Stimulated activated CD8-positive, alpha-beta memory T cell treated with anti-CD3 and anti-CD28 coated beads, Interleukin-7, amount 100 ng/mL, for 48 hours (primary cell): ENCODE measurements around the gene HMG20B.

ENCODE experiments used
- DNase-seq, 2 donors: peaks; one replicate each; pipeline ENCODE4 v3.0.0-alpha.2; 2020; ENCODE audit warnings: low read depth in 1 of 2; ENCODE audit errors: extremely low read depth in 1 of 2

Gene HMG20B

DNA sequence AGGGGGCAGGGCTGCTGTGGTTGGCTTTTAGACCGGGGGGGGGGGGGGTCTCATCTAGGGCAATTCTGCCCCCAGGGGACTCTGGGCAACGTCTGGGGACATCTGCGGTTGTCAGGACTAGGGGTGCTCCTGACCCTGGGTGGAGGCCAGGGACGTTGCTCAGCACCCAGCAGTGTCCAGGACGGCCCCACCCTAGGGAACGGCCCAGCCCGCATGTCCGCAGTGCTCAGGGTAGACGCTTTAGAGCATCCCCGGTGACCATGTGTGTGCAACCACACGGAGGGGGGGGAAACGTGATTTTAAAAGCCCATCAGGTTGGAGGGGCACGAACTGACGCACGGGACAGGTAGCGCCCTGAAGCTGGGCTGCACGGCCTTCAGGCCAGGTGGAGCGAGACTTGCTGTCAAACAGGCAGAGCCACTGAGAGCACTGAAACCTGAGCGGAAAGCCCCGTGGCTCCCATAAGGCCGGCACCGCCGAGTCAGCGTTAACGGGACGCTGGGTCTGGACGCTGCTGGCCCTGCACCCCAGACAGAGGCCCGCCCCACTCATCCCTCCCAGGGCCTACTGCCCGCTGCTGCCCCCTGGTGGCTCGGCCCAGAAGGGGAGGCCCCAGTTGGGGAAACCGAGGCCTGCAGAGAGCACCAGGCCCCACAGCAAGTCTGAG is 45.5 kb downstream of the HMG20B start:
- DNase-seq: no peak

DNA sequence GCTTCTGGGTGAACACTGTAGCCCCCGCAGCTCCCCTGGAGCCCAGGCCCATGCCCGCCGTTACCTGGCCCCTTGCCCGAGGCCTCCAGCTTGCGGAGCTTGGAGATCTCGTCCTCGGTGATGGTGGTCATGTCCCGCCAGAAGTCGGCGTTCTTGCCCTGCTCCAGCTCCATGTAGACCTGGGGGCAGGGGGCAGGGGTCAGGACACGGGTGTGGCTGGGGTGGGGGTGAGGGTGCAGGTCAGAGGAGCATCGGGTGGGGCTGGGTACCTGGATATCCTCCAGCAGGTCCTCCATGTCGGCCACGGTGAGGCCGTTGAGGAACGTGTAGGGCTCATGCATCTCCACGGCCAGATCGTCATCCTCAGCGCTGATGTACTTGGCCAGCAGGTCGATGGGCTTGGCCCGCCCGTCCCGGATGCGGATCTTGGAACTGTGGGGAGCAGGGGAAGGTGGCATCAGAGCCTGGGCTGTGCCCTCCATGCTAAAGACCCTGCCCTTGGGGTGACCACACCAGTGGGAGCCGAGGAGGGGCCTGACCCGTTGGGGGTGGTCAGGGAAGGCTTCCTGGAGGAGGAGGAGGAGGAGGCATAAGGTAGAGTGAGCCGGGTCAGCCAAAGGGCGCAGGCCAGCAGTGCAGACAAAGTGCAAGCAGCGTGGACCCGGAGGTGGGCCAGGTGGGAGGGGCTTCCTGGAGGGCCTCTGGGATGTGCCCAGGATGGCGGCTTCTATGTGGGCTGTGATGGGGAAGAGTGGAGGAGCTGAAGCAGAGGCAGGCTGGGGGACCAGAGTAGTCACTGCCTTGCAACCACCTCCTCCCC is 46.3 kb downstream of the HMG20B start:
- no peak for DNase-seq

DNA sequence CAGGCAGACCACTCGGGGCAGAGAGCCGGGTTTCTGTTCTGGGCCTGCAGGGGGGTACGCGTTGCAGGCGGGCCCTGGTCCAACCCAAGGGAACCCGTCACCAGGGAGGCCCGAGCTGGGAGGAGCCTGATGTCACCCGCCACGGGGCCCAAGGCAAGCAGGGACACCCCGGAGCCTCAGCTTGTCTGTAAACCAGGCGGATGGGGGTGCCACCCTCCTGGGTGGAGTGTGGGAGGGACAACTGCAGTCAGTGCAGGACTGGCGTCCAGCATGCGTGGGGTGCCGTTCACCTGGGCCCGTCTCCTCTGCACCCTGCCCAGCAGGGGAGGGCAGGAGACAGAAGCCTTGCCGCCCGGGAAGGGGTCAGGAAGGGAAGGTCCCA is 46.9 kb downstream of the HMG20B start:
- no peak for DNase-seq

DNA sequence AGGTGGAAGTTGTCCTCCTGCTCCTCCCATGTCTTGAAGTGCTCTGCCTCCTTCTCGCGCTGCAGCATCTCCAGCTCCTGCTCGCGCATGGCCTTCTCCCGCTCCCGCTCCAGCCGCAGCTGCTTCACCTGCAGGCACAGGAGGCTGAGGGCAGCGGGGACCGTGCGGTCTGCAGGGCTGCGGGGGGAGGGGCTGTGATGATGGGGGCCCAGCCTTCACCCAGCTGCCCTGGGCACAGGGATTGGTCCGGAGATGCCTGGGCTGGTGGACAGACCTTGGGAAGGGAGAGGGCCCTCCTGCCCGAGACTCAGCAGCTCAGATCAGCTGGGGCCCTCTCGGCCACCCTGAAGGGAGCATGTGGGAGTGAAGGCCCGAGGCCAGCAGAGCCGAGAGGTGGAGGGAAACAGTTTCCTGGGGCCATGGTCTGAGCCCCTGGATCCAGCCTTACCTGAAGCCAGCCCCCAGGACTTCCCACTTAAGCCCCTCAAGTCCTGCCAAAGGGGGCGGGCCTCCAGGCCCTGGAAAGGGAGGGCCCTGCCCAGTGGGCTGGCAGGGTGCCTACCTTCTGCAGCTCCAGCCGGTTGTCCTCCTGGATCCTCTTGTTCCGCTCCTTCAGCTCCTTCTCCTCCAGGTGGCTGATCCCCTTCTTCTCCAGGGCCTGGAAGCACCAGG is 47.5 kb downstream of the HMG20B start:
- DNase-seq: no peak

DNA sequence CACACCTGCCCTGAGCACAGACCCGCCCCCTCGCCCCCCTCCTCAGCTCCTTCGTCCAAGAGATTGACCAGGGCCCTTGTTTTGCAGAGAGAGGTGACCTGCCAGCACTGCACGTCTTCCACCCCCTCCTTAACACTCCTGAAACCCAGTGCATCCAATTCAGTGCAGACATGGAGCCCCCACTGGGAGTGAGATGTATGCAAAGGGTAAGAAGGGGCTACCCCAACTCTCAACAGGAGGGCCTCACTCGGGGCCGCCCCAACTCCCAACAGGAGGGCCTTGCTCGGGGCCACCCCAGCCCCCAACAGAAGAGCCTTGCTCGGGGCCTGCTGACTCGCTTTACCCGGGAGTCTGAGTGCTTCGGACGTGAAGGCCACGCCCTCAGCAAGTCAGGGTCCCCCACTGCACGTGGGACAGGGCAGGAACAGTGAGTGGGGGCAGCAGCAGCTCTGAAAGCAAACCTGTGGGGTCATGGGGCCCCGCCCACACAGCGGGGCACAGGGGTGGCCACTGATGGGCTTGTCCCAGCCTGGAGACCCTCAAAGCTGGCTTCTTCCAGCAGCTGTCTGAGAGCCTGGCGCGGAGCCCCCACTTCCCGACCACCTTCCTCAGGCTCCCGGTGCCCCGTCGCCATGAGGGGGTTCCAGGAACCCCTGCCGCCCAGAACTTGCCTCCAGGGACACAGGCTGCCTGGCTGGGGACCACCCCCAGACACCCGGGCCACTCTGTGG is 48.2 kb downstream of the HMG20B start:
- no peak for DNase-seq

DNA sequence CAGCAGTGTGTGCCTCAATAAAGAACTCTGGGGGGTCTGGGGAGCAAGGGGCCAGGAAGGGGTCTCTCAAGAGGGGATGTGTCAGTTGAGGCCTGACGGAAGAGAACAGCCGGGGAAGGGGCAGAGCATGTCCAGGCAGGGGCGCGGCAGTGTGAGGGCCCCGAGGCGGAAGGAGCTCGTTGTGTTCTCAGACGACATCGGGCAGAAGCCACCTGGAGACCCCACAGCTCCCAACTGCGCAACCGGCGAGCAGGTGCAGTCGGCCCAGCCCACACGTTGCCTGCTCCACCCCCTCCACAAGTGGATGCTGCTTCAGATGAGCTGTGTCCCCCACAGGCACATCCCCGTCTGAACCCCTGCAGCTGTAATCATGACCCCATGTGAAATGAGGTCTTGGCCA is 48.9 kb downstream of the HMG20B start:
- no peak for DNase-seq

DNA sequence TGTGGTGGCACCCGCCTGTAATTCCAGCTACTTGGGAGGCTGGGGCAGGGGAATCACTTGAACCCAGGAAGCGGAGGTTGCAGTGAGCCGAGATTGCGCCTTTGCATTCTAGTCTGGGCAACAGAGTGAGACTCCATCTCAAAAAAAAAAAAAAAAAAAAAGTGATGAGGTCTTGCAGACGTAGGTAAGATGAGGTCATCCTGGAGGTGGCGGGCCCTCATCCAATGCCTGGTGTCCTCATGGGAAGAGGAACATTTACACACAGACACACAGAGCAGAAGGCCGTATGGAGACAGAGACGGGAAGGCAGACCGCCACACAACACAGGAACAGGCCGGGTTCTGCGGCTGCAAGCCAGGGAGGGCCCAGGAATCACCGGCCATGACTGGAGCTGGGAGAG is 49.5 kb downstream of the HMG20B start:
- no peak for DNase-seq

DNA sequence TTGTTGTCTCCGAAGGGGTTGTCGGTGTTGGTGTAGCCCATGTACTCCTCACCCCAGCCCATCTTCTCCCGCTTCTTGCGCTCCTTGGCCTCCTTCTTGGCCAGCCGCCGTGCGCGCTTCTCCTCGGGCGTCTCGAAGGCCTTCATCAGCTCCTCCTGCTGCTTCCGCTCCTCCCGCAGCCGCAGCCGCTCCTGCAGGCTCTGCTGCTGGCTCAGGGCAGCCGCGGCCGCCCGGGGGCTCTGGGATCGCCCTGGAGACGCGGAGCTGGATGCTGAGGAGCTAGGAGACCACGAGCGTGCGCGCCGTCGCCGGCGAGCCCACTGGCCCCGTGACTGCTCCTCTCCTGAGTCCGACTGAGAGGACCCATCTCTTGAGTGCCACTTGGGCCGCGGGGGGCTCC is 51.0 kb downstream of the HMG20B start:
- DNase-seq: no peak

DNA sequence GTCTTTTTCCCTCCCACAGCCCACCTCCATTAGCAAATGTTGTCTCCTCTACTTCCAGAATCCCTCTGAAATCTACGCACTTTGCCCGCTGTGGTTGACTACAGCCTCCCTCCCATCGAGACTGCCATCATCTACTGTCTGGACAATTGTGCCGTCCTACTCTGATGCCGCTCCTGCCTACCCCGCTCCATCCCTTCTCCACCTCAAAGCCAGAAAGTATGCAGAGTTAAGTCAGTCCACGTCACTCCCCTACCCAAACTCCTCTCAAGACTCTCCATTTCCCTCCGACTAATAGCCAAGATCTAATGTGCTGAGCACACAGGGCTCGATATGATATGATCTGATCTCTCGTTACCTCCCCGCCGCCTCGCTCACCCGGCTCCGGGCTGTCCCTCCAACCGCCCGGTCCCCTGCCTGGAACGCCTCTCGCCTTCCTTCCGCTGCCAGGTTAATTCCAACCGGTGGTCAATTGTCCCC is 53.3 kb downstream of the HMG20B start:
- DNase-seq: no peak

DNA sequence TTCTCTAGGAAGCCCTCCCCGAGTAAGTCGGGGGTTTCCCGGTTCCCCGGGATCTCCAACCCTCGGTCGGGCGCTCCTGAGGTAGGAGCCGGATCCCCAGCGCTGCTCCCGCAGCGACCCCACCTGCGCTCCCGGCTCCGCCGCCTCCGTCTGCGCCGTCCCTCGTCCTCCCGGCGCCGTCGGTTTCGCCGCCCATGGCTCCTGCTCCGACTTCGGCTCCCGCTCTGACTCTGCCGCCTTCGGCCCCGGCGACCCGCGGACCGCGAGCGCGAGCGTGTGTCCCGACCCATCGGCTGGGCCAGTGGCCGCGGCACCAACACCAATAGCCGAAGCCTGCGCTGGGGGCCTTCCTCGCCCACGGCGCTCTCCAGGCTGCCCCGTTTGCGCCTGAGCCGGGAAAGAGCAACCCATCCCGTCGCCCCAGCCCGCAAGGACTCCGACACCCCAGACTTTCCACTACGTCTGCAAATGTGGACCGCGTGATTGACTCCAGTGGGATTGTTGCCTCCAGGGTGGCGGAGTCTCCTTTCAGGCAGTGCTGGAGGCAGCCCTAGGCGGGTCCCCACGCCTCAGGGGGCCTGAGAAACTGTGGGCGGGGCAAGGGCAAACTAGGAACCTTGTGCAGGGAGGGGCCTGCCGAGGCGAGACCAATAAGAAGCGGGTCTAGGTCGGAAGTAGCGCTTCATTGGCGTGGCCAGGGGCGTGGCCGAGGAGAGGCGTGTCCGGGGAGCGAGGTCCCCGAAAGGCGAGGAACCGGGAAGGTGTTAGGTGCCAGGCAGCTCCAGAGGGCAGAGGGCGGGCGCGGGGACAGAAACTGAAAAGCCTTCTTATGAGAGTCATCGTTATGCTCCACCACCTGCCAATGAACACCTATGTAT is 54.0 kb downstream of the HMG20B start, which contains the start of gene CACTIN:
TSS of gene CACTIN (minus strand) at position 318 of the 878 bp plus-strand sequence. CDS start at position 290, 28 bp downstream.
- DNase-seq: peak; percentile 96 to 99

DNA sequence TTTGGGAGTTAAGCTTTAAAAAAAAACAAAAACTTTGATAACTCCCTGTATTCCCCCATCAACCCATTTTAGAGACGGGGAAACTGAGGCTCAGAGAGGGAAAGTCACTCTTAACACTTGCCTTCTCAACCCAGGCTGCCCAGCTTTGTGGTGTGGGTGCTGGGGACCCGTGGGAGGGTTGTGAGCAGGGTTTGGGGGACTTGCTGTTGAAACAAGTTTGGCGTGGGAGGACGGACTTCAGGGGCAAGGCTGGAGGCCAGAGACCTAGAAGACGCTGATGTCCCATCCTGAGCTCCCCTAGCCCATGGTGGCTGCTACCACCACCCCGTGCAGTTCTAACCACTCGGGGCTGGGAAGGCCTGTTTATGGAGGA is 54.6 kb downstream of the HMG20B start:
- no peak for DNase-seq
